ENCODE measurements around the gene KRT83.
"Not testable (repeated sequence)": the region's sequence is repeated elsewhere in the genome, so short reads cannot be mapped to it uniquely, and the experiment has no call there.

KRT83 gene

GRCh38 chr12:52347551-52348510 is 26.6 kb upstream of the KRT83 start:
- no peak for TF ChIP-seq CTCF (conservative IDR thresholded peaks at IDR 0.05; ENCODE audit: low read depth, low read length)
- no peak overlapping the region for H3K4me3 ChIP-seq (ENCODE audit: low read length)
- no peak for DNase-seq (ENCODE audit: low read depth)

GRCh38 chr12:52347016-52347415 is 25.8 kb upstream of the KRT83 start:
- no peak for TF ChIP-seq CTCF (conservative IDR thresholded peaks at IDR 0.05; ENCODE audit: low read depth, low read length)
- no peak for DNase-seq (ENCODE audit: low read depth)
- no peak overlapping the region for H3K4me3 ChIP-seq (ENCODE audit: low read length)

GRCh38 chr12:52346593-52346992 is 25.4 kb upstream of the KRT83 start:
- H3K4me3 ChIP-seq (ENCODE audit: low read length), result no peak overlapping the region
- no peak for TF ChIP-seq CTCF (conservative IDR thresholded peaks at IDR 0.05; ENCODE audit: low read depth, low read length)
- no peak for DNase-seq (ENCODE audit: low read depth)

- DNase-seq (ENCODE audit: low read depth); H3K4me3 ChIP-seq (ENCODE audit: low read length): not testable (repeated sequence)
Measured at GRCh38 chr12:52345041-52345440, 23.8 kb upstream of the KRT83 start.

- no peak for DNase-seq (ENCODE audit: low read depth)
- H3K4me3 ChIP-seq (ENCODE audit: low read length), result no peak overlapping the region
- TF ChIP-seq CTCF (conservative IDR thresholded peaks at IDR 0.05; ENCODE audit: low read depth, low read length), result no peak
Measured at GRCh38 chr12:52344111-52344510, 22.9 kb upstream of the KRT83 start.

- H3K4me3 ChIP-seq (ENCODE audit: low read length), result no peak overlapping the region
- no peak for TF ChIP-seq CTCF (conservative IDR thresholded peaks at IDR 0.05; ENCODE audit: low read depth, low read length)
- no peak for DNase-seq (ENCODE audit: low read depth)
Measured at GRCh38 chr12:52343550-52343949, 22.4 kb upstream of the KRT83 start.

GRCh38 chr12:52342781-52343490 is 21.7 kb upstream of the KRT83 start:
- DNase-seq (ENCODE audit: low read depth), result no peak
- no peak for TF ChIP-seq CTCF (conservative IDR thresholded peaks at IDR 0.05; ENCODE audit: low read depth, low read length)

More at GRCh38 chr12:52342781-52343490, 21.7 kb upstream of the KRT83 start:
- H3K4me3 ChIP-seq (ENCODE audit: low read length), result no peak overlapping the region

All from retinal pigment epithelial cell (primary cell).